Skin epidermis (tissue), 12 donors: Measurements from ENCODE around the gene TBX21.
A peak's percentile ranks its signal among the peaks of the same experiment; 100 is the strongest.
"Not testable (repeated sequence)": the region's sequence is repeated elsewhere in the genome, so short reads cannot be mapped to it uniquely, and the experiment has no call there.

Source experiments
- H3K27ac ChIP-seq, 21 experiments: fragments of 200-600 bp; sonication (generic) in 11 of 21; one replicate each; pipeline ENCODE4 v1.5.0; 2020; ENCODE audit warnings: mild to moderate bottlenecking in 3 of 21, inconsistent platforms in 2 of 21, moderate library complexity in 2 of 21
- H3K4me3 ChIP-seq, 7 experiments: fragments of 200-600 bp; sonication (generic) in 2 of 7; one replicate each; pipeline ENCODE4 v1.5.0; 2020; ENCODE audit warnings: inconsistent platforms in 2 of 7, mild to moderate bottlenecking in 2 of 7, moderate library complexity in 1 of 7

Gene TBX21

DNA sequence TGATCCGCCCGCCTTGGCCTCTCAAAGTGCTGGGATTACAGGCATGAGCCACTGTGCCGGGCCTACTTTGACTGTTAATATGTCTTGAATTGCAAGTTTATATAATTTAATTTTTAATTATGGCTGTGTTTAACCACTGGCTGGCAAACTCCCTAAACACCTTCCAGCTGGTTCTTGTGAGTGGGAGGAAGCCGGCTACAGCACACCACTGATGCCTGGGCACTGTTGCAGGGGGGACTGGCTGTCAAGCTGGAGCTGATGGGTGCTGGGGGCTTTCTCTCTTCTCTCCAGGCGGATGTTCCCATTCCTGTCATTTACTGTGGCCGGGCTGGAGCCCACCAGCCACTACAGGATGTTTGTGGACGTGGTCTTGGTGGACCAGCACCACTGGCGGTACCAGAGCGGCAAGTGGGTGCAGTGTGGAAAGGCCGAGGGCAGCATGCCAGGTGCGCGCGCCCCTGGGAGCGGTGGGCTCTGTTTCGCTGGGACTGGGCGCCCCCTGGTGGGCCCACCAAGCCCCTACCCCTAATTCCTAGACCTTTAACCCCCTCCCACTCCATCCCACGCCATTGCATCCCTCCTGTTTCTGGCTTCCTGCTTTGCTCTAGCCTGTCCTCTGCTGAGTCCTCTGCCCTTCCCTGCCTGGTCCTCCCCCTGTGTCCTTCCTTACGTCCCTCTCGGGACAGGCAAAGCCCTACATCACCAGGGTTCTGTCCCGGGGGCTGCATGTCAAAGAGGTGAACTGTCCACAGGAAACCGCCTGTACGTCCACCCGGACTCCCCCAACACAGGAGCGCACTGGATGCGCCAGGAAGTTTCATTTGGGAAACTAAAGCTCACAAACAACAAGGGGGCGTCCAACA lies 9.5 kb downstream of the TBX21 start:
- Histone ChIP-seq H3K27ac (no peak overlapping the region), H3K4me3 (no peak overlapping the region)

DNA sequence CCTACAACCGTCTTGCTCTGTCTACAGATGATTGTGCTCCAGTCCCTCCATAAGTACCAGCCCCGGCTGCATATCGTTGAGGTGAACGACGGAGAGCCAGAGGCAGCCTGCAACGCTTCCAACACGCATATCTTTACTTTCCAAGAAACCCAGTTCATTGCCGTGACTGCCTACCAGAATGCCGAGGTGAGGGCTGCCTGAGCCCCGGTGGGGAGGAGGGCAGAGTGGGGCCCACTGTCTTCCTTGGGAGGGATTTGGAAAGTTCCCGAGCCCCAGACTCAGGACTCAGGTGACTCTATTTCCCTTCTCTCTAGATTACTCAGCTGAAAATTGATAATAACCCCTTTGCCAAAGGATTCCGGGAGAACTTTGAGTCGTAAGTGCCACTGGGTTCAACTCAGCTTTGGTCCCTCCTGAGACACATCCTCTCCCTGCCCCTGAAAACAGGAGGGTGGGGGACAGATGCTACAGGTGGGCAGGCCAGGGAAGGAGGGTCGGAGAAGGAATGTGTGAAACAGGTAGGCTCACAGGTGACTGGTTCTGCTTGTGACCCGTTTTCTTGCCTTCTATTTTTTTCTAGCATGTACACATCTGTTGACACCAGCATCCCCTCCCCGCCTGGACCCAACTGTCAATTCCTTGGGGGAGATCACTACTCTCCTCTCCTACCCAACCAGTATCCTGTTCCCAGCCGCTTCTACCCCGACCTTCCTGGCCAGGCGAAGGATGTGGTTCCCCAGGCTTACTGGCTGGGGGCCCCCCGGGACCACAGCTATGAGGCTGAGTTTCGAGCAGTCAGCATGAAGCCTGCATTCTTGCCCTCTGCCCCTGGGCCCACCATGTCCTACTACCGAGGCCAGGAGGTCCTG lies 11.4 kb downstream of the TBX21 start:
- Histone ChIP-seq H3K27ac (no peak overlapping the region), H3K4me3 (no peak overlapping the region)

DNA sequence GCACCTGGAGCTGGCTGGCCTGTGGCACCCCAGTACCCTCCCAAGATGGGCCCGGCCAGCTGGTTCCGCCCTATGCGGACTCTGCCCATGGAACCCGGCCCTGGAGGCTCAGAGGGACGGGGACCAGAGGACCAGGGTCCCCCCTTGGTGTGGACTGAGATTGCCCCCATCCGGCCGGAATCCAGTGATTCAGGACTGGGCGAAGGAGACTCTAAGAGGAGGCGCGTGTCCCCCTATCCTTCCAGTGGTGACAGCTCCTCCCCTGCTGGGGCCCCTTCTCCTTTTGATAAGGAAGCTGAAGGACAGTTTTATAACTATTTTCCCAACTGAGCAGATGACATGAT lies 12.0 kb downstream of the TBX21 start:
- H3K27ac ChIP-seq = no peak overlapping the region
- no peak overlapping the region for H3K4me3 ChIP-seq

DNA sequence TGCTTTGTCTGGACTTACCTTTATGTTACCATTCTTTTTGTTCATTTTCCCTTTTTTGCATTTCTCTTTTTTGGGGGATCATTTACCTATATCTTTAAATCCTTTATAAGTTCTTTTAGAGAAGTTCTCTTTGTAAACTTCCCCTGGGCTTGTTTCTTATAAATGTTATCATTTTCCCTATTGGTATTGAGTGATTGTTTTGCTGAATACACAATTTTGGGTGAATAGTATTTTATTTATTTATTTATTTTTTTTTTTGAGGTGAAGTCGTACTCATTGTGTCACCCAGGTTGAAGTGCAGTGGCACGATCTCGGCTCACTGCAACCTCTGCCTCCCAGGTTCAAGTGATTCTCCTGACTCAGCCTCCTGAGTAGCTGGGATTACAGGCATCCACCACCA lies 18.4 kb downstream of the TBX21 start:
- no peak overlapping the region for H3K4me3 ChIP-seq
- no peak overlapping the region for H3K27ac ChIP-seq

DNA sequence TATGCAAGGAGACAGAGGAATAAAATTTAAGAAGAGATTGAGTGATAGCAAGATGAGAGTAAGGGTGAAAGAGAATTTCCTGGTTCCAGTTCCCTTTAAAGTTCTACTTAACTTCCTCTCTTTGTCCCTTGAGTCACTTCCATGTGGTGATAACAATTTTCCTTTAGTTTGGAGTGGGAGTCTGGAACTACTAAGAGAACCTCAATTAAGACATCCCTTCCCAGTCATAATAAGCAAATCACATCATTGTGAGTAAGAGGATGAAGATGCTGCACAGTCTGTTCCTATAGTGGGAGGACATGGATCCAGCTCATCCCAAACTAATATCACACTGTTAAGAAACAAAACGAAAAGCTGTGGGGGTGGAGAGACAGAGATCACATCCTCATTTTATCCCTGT lies 24.4 kb downstream of the TBX21 start:
- Histone ChIP-seq H3K27ac (no peak overlapping the region), H3K4me3 (no peak overlapping the region)

DNA sequence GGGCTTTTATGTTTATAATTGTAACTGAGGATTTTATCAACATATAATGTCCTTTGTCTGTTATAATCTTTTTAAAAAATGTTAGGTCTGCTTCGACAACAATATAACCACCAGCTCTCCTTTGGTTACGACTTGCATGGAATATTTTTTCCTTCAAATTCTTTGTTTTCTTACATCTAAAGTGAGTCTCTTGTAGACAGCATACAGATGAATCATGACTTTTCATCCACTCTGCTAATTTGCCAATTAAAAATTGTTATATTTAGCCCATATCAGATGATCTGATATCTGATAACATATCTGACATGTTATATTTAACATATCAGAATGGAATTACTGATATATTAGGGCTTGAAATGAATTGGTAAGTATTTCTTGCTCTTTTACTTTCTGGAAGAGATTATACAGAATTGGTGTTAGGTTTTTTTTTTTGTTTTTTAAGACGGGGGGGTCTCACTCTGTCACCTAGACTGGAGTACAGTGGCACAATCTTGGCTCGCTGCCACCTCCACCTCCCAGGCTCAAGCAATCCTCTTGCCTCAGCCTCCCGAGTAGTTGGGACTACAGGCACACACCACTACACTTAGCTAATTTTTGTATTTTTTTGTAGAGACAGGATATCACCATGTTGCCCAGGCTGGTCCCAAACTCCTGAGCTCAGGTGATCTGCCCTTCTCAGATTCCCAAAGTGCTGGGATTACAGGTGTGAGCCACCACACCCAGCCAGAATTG lies 27.5 kb downstream of the TBX21 start:
- H3K4me3 ChIP-seq = no peak overlapping the region
- H3K27ac ChIP-seq = no peak overlapping the region

DNA sequence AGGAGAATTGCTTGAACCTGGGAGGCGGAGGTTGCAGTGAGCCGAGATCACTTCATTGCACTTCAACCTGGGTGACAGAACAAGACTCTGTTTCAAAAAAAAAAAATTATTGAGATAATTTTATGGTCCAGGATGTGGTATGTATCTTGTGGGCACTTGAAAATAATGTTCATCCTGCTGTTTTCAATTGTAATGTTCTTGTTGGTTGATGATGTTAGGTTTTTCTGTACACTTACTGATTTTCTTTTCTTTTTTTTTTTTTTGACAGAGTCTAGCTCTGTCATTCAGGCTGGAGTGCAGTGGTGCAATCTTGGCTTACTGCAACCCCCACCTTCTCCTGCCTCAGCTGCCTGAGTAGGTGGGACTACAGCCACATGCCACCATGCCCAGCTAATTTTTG lies 29.7 kb downstream of the TBX21 start:
- H3K4me3 ChIP-seq = no peak overlapping the region
- H3K27ac ChIP-seq = no peak overlapping the region

DNA sequence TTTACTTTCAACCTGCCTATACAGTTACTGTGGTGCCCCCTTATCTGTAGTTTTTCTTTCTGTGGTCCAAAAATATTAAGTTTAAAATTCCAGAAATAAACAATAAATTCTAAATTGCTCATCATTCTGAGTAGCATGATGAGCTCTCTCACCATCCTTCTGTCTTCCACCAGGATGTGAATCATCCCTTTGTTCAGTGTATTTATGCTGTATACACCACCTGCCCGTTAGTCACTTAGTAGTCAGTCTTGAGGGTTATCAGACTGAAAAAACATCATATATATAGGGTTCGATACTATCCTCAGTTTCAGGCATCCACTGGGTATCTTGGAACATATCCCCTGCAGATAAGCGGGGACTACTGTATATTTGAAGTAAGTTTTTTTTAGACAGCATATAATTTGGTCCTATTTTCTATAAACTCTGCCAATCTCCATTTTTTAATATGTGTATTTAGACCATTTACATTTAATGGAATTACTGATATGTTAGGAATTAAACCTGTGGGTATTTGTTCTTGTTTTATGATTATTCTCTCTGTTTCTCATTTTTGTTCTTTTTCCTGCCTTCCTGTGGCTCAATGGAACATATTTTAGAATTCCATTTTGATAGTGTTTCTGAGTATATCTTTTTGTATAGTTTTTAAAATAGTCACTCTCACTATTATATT lies 31.0 kb downstream of the TBX21 start:
- no peak overlapping the region for H3K4me3 ChIP-seq

DNA sequence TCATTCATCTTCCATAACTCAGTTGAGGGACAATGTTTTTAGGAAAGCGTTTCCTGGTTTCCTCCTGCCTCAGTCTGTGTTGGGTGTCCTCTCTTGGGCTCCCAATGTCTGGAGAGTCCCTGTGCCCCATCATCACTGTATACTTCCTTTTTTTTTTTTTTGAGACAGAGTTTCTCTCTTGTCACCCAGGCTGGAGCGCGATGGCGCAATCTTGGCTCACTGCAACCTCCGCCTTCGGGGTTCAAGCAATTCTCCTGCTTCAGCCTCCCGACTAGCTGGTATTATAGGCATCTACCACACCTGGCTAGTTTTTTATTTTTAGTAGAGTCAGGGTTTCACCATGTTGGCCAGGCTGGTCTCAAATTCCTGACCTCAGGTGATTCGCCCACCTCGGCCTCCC lies 40.6 kb downstream of the TBX21 start:
- H3K4me3 ChIP-seq, H3K27ac ChIP-seq: not testable (repeated sequence)

More for the DNA sequence above, 31.0 kb downstream of the TBX21 start:
- no peak overlapping the region for H3K27ac ChIP-seq

DNA sequence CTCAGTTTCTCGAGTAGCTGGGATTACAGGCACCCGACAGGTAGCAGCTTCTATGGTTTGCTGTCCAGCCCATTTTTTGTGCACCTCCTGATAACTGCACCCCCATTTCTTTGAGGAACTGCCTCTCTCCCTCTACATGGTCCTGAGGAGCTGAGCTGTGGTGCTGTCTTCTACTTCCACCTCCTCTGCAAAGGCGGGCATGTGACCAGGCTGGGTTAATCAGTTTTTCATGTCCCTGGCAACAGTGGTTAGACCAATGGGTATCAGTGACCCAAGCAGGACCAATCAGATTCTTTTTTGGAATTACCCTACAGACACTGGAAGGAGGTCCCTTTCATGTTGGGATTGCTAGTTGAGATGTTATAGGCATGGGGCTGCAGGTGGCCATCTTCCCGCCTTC lies 41.3 kb downstream of the TBX21 start:
- H3K4me3 ChIP-seq = no peak overlapping the region
- H3K27ac ChIP-seq = no peak overlapping the region

DNA sequence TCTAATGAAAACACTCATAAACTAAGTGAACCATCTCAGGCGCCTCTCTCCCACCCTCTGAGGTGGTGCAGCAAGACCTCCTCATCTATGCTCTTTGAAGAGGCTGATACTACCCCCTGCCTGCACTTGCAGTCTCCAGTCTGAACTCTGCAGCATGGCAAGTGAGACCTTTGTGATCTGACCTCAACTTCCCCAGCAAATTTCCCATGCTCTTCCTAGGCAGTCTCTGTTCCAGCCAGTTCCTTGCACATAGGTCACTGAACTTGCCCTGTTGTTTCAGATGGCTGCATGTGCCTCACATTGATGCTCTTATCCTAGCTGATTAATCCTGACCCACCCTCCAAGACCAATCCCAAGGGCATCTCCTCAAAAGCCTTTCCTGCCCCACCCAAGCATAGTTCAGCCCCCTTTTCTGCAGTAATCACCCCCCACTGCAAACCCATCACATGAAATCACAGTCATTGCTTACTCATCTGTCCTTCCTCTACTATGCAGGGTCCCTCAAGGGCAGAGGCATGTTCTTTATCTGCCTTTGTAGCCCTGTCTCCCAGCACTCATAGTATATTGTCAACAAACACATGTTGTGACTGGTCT lies 42.0 kb downstream of the TBX21 start:
- no peak overlapping the region for H3K27ac ChIP-seq
- no peak overlapping the region for H3K4me3 ChIP-seq

DNA sequence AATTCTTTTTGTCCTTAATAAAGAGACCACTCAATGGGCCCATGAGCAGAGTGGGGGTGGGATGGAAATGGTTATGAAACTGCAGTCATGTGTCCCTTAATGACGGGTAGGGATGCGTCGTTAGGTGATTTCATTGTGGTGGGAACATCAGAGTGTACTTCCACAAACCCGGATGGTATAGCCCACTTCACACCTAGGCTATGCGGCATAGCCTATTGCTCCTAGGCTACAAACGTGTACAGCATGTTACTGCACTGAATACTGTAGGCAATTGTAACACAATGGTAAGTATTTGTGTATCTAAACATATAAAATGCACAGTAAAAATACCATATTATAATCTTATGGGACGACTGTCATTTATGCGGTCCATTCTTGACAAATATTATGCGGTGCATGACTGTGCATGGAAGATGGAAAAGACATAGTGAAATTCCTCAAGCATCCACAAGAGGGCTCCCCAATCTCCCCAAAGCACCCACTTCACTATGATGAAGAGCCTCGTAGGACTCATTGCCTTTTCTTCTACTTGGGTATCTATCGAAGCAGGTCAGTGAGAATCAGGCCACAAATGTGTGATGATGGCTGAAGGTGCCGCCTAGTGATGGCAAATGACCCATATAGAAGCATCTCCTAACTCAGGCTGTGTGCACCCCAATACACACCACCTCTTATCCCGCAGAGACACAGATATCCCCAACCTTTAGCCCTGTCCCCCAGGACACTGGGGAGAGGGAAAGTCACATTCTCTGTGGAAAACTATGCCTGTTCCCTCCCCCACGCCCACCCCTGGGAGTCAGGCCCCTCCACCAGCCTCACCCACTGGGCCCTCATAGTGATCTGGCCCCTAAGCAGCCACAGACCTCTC lies 43.5 kb downstream of the TBX21 start:
- Histone ChIP-seq H3K4me3 (no peak overlapping the region), H3K27ac (no peak overlapping the region)

DNA sequence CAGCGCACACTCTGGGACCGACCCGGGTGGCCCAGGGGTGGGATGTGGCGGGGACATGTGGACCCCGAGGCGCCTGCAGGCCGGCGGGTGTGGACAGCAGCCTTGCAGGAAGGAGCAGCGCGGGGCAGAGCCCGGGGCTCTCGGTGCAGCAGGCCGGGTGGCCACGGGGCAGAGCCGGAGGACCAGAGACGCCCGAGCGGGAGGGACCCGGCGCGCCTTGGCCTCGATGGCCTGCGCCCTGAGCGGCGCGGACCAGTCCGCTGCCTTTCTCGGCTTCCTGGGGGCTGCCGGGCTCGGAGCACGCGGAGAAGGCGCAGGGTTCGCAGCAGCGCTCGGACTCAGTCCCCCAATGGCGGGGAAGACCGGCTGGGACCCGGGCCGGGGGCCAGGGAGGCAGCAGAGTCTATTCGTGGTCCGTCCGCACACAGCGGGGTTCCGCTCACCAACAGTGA lies 45.2 kb downstream of the TBX21 start:
- Histone ChIP-seq H3K4me3 (no peak overlapping the region), H3K27ac (no peak overlapping the region)

DNA sequence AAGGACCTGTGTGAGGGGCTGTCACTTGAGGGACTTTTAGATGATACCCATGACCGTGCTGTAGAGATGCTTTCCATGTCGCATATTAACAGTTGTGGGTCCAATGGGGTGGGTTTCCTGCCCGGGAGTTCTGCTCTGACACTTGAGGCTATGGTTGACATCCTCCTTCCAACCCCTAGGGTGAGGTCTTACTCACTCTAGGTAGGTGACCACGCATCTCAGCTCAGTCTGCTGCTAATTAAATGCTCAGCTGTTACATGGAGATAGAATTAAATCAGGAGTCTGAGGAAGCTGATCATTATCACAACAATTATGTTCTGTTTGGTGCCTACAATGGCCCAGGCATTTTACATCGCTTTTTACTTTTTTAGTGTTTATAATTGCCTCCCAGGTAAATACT lies 48.4 kb downstream of the TBX21 start:
- no peak overlapping the region for H3K27ac ChIP-seq
- no peak overlapping the region for H3K4me3 ChIP-seq

DNA sequence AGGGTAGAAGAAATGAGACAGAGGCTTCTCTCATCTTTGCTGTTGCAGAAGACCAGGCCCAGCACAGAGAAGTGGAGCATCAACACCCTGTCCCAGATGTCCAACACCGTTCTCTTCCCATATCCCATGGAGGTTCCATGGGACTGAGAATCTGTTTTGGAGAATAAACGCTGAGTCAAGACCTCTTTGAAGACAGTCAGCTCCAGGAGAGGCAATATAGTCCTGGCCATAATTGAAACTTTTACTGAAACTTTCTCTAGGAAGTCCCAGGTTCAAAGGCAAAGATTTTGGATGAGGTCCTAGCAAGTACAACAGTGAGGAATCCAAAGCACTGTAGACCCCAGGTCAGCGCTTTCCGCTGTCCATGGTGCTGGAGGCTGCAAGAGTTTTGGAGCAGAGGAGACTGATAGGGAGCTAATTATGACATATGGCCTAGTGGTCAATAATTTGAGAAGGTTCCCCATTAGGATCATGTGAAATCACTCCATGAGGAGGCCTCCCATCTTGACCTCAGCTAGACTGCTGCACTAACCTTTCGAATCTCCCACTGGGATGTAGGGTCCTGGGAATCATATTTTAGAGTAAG lies 52.6 kb downstream of the TBX21 start:
- H3K4me3 ChIP-seq = no peak overlapping the region
- H3K27ac ChIP-seq = no peak overlapping the region

DNA sequence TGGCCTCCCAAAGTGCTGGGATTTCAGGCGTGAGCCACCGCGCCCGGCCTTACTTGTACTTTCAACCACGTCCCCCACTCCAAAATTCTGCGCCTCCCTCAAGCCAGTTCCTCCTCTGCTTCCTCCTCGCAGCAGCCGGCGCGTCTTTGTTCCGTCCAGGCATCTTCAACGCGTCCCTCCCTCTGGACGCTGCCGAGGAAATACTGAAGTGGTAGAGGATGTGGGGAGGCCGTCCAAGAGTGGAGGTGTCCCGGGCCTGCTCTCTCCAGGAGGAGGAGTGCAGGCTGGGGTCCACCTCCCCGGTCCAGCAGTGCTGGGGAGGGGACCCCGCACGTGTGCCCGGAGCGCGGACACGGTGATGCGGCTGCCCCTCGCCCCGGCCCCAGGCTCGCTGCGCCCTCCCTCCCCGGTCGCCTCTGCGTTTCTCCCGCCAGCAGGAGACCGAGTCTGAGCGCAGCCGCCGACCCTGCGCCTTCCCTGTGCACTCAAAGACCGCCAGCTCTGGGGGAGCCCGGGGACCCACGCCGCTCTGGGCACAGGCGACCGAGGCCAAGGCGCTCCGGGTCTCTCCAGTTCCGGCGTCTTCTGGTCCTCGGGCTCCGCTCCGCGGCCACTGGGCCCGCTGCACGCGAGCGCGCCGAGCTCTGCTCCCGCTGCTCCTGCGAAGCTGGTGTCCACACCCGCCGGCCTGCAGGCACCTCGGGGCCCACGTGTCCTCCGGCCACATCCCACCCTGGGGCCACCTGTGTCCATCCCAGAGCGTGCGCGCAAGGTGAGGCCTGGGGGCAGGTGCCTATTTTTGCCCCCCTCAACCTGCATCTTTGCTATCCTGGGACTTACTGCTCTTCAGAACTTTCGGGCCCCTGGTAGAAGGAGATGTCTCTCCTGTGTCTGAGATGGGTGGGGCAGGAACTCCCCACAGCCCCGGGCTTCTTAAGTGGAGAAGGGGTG lies 56.9 kb downstream of the TBX21 start:
- Histone ChIP-seq H3K4me3 (peak overlapping the region in 5 of 7 experiments; percentile 4 to 29 (median 19)), H3K27ac (no peak overlapping the region)

DNA sequence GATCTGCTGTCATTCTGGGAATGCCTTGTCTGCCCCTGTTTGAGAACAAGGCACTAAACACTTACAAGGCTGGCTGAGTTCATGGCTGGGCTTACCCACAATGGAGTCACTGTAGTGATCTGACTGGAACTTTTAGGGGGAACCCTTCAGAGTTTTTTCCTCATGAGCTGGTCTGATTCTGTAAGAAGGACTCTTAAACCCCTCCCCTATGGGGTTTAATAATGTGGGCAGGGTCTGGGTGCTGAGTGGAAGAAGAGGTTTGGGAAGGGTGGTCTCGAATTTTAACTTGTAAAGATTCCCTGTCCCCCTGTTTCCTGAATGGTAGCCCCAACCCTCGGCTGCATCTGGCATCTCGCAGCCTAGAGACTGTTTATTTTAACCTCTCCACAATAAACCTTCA lies 58.0 kb downstream of the TBX21 start:
- H3K27ac ChIP-seq = no peak overlapping the region
- no peak overlapping the region for H3K4me3 ChIP-seq
